Measurements from ENCODE around the gene SLC4A5.
"Not testable (repeated sequence)": the region's sequence is repeated elsewhere in the genome, so short reads cannot be mapped to it uniquely, and the experiment has no call there.

GRCh38 chr2:74215771-74216170 is 127.4 kb downstream of the SLC4A5 start:
- TF ChIP-seq CTCF (IDR thresholded peaks at IDR 0.05); ZFX (IDR thresholded peaks at IDR 0.05; ENCODE audit: borderline replicate concordance): not testable (repeated sequence)

Data from 22Rv1 (cell line).